ENCODE results near the gene TENM3. TPM values are rescaled to one million over a fixed set of nuclear protein-coding genes. Genes with fewer than 3 reads are reported as not detected.

TENM3 gene
- total and polyA plus RNA-seq, 3 donors from 2014 or later: 10.9 to 42.7 (median 42.2) TPM

- H3K36me3 ChIP-seq (ENCODE audit: low read depth, missing control alignments): no peaks in the 10 kb centered on the region
- intact Hi-C loops (cut with DNase I; ENCODE audit: low total_unique reads): no loop called here
- no peak overlapping the region for H3K4me3 ChIP-seq
- H3K4me1 ChIP-seq: no peaks in the 10 kb centered on the region
- WGBS, 2 donors: 86 to 95% methylated on average over 1 of the region's 1 CpG
- TF ChIP-seq POLR2A (IDR thresholded peaks at IDR 0.05): no peak
- TF ChIP-seq CTCF (IDR thresholded peaks at IDR 0.05): no peak
- no peak overlapping the region for H3K27ac ChIP-seq
- H3K9me3 ChIP-seq: no peaks in the 10 kb centered on the region
- no peak for DNase-seq
- no peaks in the 10 kb centered on the region for H3K27me3 ChIP-seq
These were observed 172.9 kb downstream of the TENM3 start for GRCh38 chr4:182416067-182416466.

- Histone ChIP-seq H3K4me3 (no peak overlapping the region), H3K4me1 (no peaks in the 10 kb centered on the region), H3K9me3 (no peaks in the 10 kb centered on the region), H3K27me3 (no peaks in the 10 kb centered on the region), H3K27ac (no peak overlapping the region), H3K36me3 (ENCODE audit: low read depth, missing control alignments) (no peaks in the 10 kb centered on the region)
- TF ChIP-seq CTCF (IDR thresholded peaks at IDR 0.05): no peak
- TF ChIP-seq POLR2A (IDR thresholded peaks at IDR 0.05): no peak
- no peak for DNase-seq
- intact Hi-C loops (cut with DNase I; ENCODE audit: low total_unique reads): no loop called here
- WGBS, 2 donors: 62 to 68% methylated on average over 9 of the region's 9 CpGs
These were observed 175.0 kb downstream of the TENM3 start for GRCh38 chr4:182418054-182418734.

GRCh38 chr4:182420189-182420588, 177.0 kb downstream of the TENM3 start:
- Histone ChIP-seq H3K4me1 (no peaks in the 10 kb centered on the region), H3K27ac (no peak overlapping the region), H3K4me3 (no peak overlapping the region), H3K27me3 (no peaks in the 10 kb centered on the region), H3K36me3 (ENCODE audit: low read depth, missing control alignments) (no peaks in the 10 kb centered on the region), H3K9me3 (no peaks in the 10 kb centered on the region)
- DNase-seq: no peak
- 72 to 85% methylated on average over 7 of the region's 7 CpGs for WGBS, 2 donors
- TF ChIP-seq POLR2A (IDR thresholded peaks at IDR 0.05) (no peak), CTCF (IDR thresholded peaks at IDR 0.05) (no peak)
- intact Hi-C loops (cut with DNase I; ENCODE audit: low total_unique reads): no loop called here

- intact Hi-C loops (cut with DNase I; ENCODE audit: low total_unique reads): no loop called here
- TF ChIP-seq POLR2A (IDR thresholded peaks at IDR 0.05) (no peak), CTCF (IDR thresholded peaks at IDR 0.05) (no peak)
- Histone ChIP-seq H3K27ac (no peak overlapping the region), H3K36me3 (ENCODE audit: low read depth, missing control alignments) (no peaks in the 10 kb centered on the region), H3K9me3 (no peaks in the 10 kb centered on the region), H3K4me1 (no peaks in the 10 kb centered on the region), H3K4me3 (no peak overlapping the region), H3K27me3 (no peaks in the 10 kb centered on the region)
- WGBS, 2 donors: 42 to 50% methylated on average over 5 of the region's 5 CpGs
- DNase-seq: no peak
These were observed 178.6 kb downstream of the TENM3 start for GRCh38 chr4:182421753-182422152.

- WGBS, 2 donors: 82 to 91% methylated on average over 2 of the region's 2 CpGs
- intact Hi-C loops (cut with DNase I; ENCODE audit: low total_unique reads): no loop called here
- TF ChIP-seq CTCF (IDR thresholded peaks at IDR 0.05) (no peak), POLR2A (IDR thresholded peaks at IDR 0.05) (no peak)
- DNase-seq: no peak
- no peaks in the 10 kb centered on the region for H3K9me3 ChIP-seq
- no peaks in the 10 kb centered on the region for H3K27me3 ChIP-seq
- H3K36me3 ChIP-seq (ENCODE audit: low read depth, missing control alignments): no peaks in the 10 kb centered on the region
- no peak overlapping the region for H3K27ac ChIP-seq
- H3K4me3 ChIP-seq: no peak overlapping the region
- no peaks in the 10 kb centered on the region for H3K4me1 ChIP-seq
These were observed 182.1 kb downstream of the TENM3 start for GRCh38 chr4:182425302-182425701.

Measured in testis (tissue), 3 donors.